Activated T-helper 9 cell treated with anti-CD3 and anti-CD28 coated beads, Interleukin-2, amount 50 U/mL, for 16 hours (primary cell): Measurements from ENCODE around the gene NCK2.
A peak's percentile ranks its signal among the peaks of the same experiment; 100 is the strongest.

Source experiments
- DNase-seq: peaks from one replicate; pipeline ENCODE4 v3.0.0-alpha.2; 2020; ENCODE audit warnings: low read depth

Gene NCK2

GRCh38 chr2:105736145-105736544 is 8.6 kb upstream of the NCK2 start:
- DNase-seq, result no peak

GRCh38 chr2:105737980-105738657 is 6.6 kb upstream of the NCK2 start:
- DNase-seq, result no peak

GRCh38 chr2:105738658-105739241 is 6.0 kb upstream of the NCK2 start:
- no peak for DNase-seq

GRCh38 chr2:105739426-105739825 is 5.3 kb upstream of the NCK2 start:
- DNase-seq, result no peak

- DNase-seq, result no peak
Measured at GRCh38 chr2:105739944-105740530, 4.7 kb upstream of the NCK2 start.

- DNase-seq, result no peak
Measured at GRCh38 chr2:105741174-105741573, 3.5 kb upstream of the NCK2 start.

GRCh38 chr2:105741617-105742016 is 3.1 kb upstream of the NCK2 start:
- no peak for DNase-seq

- peak; percentile 65 for DNase-seq
Measured at GRCh38 chr2:105744091-105744908, 412 bp upstream of the NCK2 start.

- DNase-seq, result peak; percentile 84
Measured at GRCh38 chr2:105746177-105747080, 1.7 kb downstream of the NCK2 start.

- DNase-seq, result no peak
Measured at GRCh38 chr2:105747254-105747894, 2.7 kb downstream of the NCK2 start.

- no peak for DNase-seq
Measured at GRCh38 chr2:105747991-105748390, 3.3 kb downstream of the NCK2 start.

GRCh38 chr2:105748566-105748965 is 3.9 kb downstream of the NCK2 start:
- no peak for DNase-seq

- peak; percentile 29 for DNase-seq
Measured at GRCh38 chr2:105749583-105750400, 5.1 kb downstream of the NCK2 start.

GRCh38 chr2:105750735-105751134 is 6.0 kb downstream of the NCK2 start:
- no peak for DNase-seq

- DNase-seq, result no peak
Measured at GRCh38 chr2:105751272-105751671, 6.6 kb downstream of the NCK2 start.

GRCh38 chr2:105752691-105753358 is 8.1 kb downstream of the NCK2 start:
- DNase-seq, result no peak

- DNase-seq, result no peak
Measured at GRCh38 chr2:105753380-105753779, 8.7 kb downstream of the NCK2 start.

- no peak for DNase-seq
Measured at GRCh38 chr2:105754011-105754410, 9.3 kb downstream of the NCK2 start.

GRCh38 chr2:105754994-105755393 is 10.3 kb downstream of the NCK2 start:
- no peak for DNase-seq

GRCh38 chr2:105755895-105756294 is 11.2 kb downstream of the NCK2 start:
- DNase-seq, result no peak
